Karpas-422 (cell line): Measurements from ENCODE around the gene RFX2. TPM values are rescaled to one million over a fixed set of nuclear protein-coding genes. Genes with fewer than 3 reads are reported as not detected.

Source experiments
- DNase-seq: peaks from one replicate; pipeline ENCODE4 v3.0.0-alpha.2; 2015
- H2AFZ ChIP-seq: fragments of 200-600 bp; sonication (generic); 2 replicates; pipeline ENCODE4 v1.6.1; 2014; ENCODE audit warnings: antibody characterized with exemption, low read length, mixed read lengths
- H3K27ac ChIP-seq: fragments of 200-600 bp; sonication (generic); 2 replicates; pipeline ENCODE4 v1.5.1; 2014; ENCODE audit warnings: mild to moderate bottlenecking, low read length, moderate library complexity
- H3K27me3 ChIP-seq: fragments of 200-600 bp; sonication (generic); 2 replicates; pipeline ENCODE4 v1.6.1; 2014; ENCODE audit warnings: low read length, mixed read lengths
- H3K36me3 ChIP-seq: fragments of 200-600 bp; sonication (generic); 2 replicates; pipeline ENCODE4 v1.6.1; 2014; ENCODE audit warnings: low read length, mixed read lengths; ENCODE audit not compliant: insufficient read depth
- H3K4me1 ChIP-seq: fragments of 200-600 bp; sonication (generic); 2 replicates; pipeline ENCODE4 v1.6.1; 2014; ENCODE audit warnings: mild to moderate bottlenecking, low read length, mixed read lengths
- H3K4me2 ChIP-seq: fragments of 200-600 bp; sonication (generic); 2 replicates; pipeline ENCODE4 v1.6.1; 2014; ENCODE audit warnings: low read length, low read depth, mild to moderate bottlenecking; ENCODE audit not compliant: poor library complexity, severe bottlenecking
- H3K4me3 ChIP-seq: fragments of 200-600 bp; sonication (generic); 2 replicates; pipeline ENCODE4 v1.5.1; 2014; ENCODE audit warnings: mild to moderate bottlenecking, antibody characterized with exemption, low read length, mixed read lengths
- H3K79me2 ChIP-seq: fragments of 200-600 bp; sonication (generic); 2 replicates; pipeline ENCODE4 v1.6.1; 2014; ENCODE audit warnings: mild to moderate bottlenecking, low read length, mixed read lengths
- H3K9ac ChIP-seq: fragments of 200-600 bp; sonication (generic); 2 replicates; pipeline ENCODE4 v1.6.0; 2014; ENCODE audit warnings: low read length
- H3K9me2 ChIP-seq: fragments of 200-600 bp; sonication (generic), shearing (Covaris generic); replicated peaks from 2 replicates; pipeline ENCODE4 v1.6.0; 2014; ENCODE audit warnings: mild to moderate bottlenecking, low read length, moderate library complexity; ENCODE audit not compliant: insufficient read depth
- H3K9me3 ChIP-seq: fragments of 300-700, 200-600 bp; sonication (generic); 2 replicates; pipeline ENCODE4 v1.6.1; 2014; ENCODE audit warnings: low read length, mixed read lengths
- H4K20me1 ChIP-seq: fragments of 200-600 bp; sonication (generic); 2 replicates; pipeline ENCODE4 v1.6.1; 2014; ENCODE audit warnings: mild to moderate bottlenecking, antibody characterized with exemption, low read length, low read depth; ENCODE audit not compliant: insufficient read depth
- total RNA-seq: library from RNA; depleted of rRNA; stranded (reverse); fragments of >200 nt; shearing (Covaris generic); gene quantifications from 2 replicates; pipeline ENCODE4 v1.2.3, GENCODE V29; 2014; ENCODE audit warnings: low replicate concordance

The RFX2 gene
- total RNA-seq, 1 experiment from 2014 or later: 6.4 TPM

- DNase-seq: no peak
- H3K4me3 ChIP-seq: no peak overlapping the region
- no peaks in the 10 kb centered on the region for H3K79me2 ChIP-seq
These were observed 40.1 kb downstream of the RFX2 start for GRCh38 chr19:6070207-6070681.

GRCh38 chr19:6069268-6069791 lies 41.0 kb downstream of the RFX2 start:
- peak; percentile 64 for DNase-seq
- Histone ChIP-seq H3K9ac (no peak overlapping the region), H3K27me3 (no peaks in the 10 kb centered on the region), H2AFZ (no peak overlapping the region), H3K79me2 (no peaks in the 10 kb centered on the region), H3K9me2 (no peaks in the 10 kb centered on the region), H3K9me3 (no peaks in the 10 kb centered on the region), H3K4me2 (no peak overlapping the region), H3K27ac (no peak overlapping the region), H4K20me1 (no peaks in the 10 kb centered on the region), H3K4me3 (no peak overlapping the region), H3K4me1 (no peaks in the 10 kb centered on the region), H3K36me3 (no peaks in the 10 kb centered on the region)

More at GRCh38 chr19:6070207-6070681, 40.1 kb downstream of the RFX2 start:
- Histone ChIP-seq H2AFZ (no peak overlapping the region), H3K27me3 (no peaks in the 10 kb centered on the region), H3K9ac (no peak overlapping the region), H3K9me2 (no peaks in the 10 kb centered on the region), H3K4me2 (no peak overlapping the region), H3K36me3 (no peaks in the 10 kb centered on the region), H4K20me1 (no peaks in the 10 kb centered on the region), H3K4me1 (no peaks in the 10 kb centered on the region), H3K27ac (no peak overlapping the region), H3K9me3 (no peaks in the 10 kb centered on the region)

GRCh38 chr19:6068711-6069110 lies 41.6 kb downstream of the RFX2 start:
- H3K9me3 ChIP-seq: no peaks in the 10 kb centered on the region
- H3K27me3 ChIP-seq: no peaks in the 10 kb centered on the region
- H3K27ac ChIP-seq: no peak overlapping the region
- DNase-seq: no peak
- no peaks in the 10 kb centered on the region for H3K79me2 ChIP-seq
- no peak overlapping the region for H3K4me3 ChIP-seq
- no peaks in the 10 kb centered on the region for H3K9me2 ChIP-seq
- H3K4me1 ChIP-seq: no peaks in the 10 kb centered on the region
- no peak overlapping the region for H2AFZ ChIP-seq
- no peaks in the 10 kb centered on the region for H3K36me3 ChIP-seq
- no peak overlapping the region for H3K9ac ChIP-seq
- no peaks in the 10 kb centered on the region for H4K20me1 ChIP-seq
- no peak overlapping the region for H3K4me2 ChIP-seq

- Histone ChIP-seq H3K9ac (no peak overlapping the region), H3K9me2 (no peaks in the 10 kb centered on the region), H3K4me3 (no peak overlapping the region), H3K36me3 (no peaks in the 10 kb centered on the region), H3K79me2 (no peaks in the 10 kb centered on the region), H3K4me1 (no peaks in the 10 kb centered on the region), H3K4me2 (no peak overlapping the region), H2AFZ (no peak overlapping the region), H3K27ac (no peak overlapping the region), H4K20me1 (no peaks in the 10 kb centered on the region), H3K9me3 (no peaks in the 10 kb centered on the region), H3K27me3 (no peaks in the 10 kb centered on the region)
- no peak for DNase-seq
These were observed 42.3 kb downstream of the RFX2 start for GRCh38 chr19:6067975-6068374.

GRCh38 chr19:6066661-6067646 lies 43.3 kb downstream of the RFX2 start:
- H3K4me2 ChIP-seq: no peak overlapping the region
- H3K79me2 ChIP-seq: no peaks in the 10 kb centered on the region
- no peaks in the 10 kb centered on the region for H4K20me1 ChIP-seq
- H3K27me3 ChIP-seq: no peaks in the 10 kb centered on the region
- no peak for DNase-seq
- H3K27ac ChIP-seq: no peak overlapping the region
- H3K9me2 ChIP-seq: no peaks in the 10 kb centered on the region
- H3K9ac ChIP-seq: no peak overlapping the region
- no peak overlapping the region for H3K4me3 ChIP-seq
- H3K36me3 ChIP-seq: no peaks in the 10 kb centered on the region
- no peak overlapping the region for H2AFZ ChIP-seq
- H3K9me3 ChIP-seq: no peaks in the 10 kb centered on the region
- no peaks in the 10 kb centered on the region for H3K4me1 ChIP-seq

- Histone ChIP-seq H3K27ac (no peak overlapping the region), H3K4me2 (no peak overlapping the region), H3K79me2 (no peaks in the 10 kb centered on the region), H3K9me3 (no peaks in the 10 kb centered on the region), H3K9ac (no peak overlapping the region), H3K27me3 (no peaks in the 10 kb centered on the region), H3K4me3 (no peak overlapping the region), H3K4me1 (no peaks in the 10 kb centered on the region), H4K20me1 (no peaks in the 10 kb centered on the region), H2AFZ (no peak overlapping the region), H3K9me2 (no peaks in the 10 kb centered on the region), H3K36me3 (no peaks in the 10 kb centered on the region)
- DNase-seq: no peak
These were observed 44.5 kb downstream of the RFX2 start for GRCh38 chr19:6065685-6066374.

GRCh38 chr19:6064336-6065073 lies 45.8 kb downstream of the RFX2 start:
- Histone ChIP-seq H4K20me1 (no peaks in the 10 kb centered on the region), H3K9me3 (no peaks in the 10 kb centered on the region), H3K36me3 (no peaks in the 10 kb centered on the region), H3K79me2 (no peaks in the 10 kb centered on the region), H3K4me2 (no peak overlapping the region), H3K9ac (no peak overlapping the region), H3K4me1 (no peaks in the 10 kb centered on the region), H3K4me3 (no peak overlapping the region), H3K27ac (no peak overlapping the region), H3K9me2 (no peaks in the 10 kb centered on the region), H3K27me3 (no peaks in the 10 kb centered on the region), H2AFZ (no peak overlapping the region)
- DNase-seq: no peak
